ENCODE results near the gene PDLIM5. TPM values are rescaled to one million over a fixed set of nuclear protein-coding genes. Genes with fewer than 3 reads are reported as not detected.

Gene PDLIM5
- total RNA-seq, 4 donors from 2014 or later = 62.9 to 133 (median 110) TPM

DNA sequence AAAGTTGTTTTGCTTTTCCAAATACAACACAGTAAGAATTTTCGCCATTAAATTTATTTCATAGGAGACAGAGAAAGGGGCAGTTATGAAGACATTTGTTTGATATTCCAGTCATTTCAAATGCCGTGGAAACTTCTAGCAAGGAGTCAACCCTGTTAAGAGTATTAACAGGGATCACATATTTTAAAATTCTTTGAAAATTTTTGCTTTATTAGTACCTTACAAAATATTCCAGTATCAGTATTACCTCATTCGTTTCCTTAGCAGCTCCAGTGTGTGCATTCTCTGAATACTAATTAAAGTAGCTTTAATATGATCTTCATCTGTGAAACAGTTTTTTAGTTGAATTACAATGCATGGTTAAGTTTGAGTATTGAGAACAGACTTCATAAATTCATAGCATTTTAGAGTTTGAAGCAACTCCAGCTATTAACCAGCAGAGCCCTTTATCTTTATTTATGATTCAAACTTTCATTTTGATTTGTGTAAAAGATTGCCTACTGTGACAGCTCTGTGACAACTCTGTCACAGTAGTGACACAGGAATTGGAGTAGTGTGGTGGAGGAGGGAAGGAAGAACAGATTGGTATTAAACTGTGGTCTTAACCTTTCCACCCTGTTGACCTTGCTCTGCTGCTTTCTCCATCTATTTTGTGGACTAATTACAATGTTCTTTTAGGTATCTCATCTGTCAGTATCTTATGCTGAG, 86.3 kb downstream of the PDLIM5 start:
- in situ Hi-C loops (cut with MboI; ENCODE audit: low pct_ligation_motif_present in 1 of 4, low pct_unique_long_range_greater_than_20kb in 1 of 4, low sequenced_read_pairs in 3 of 4) = no loop called here

DNA sequence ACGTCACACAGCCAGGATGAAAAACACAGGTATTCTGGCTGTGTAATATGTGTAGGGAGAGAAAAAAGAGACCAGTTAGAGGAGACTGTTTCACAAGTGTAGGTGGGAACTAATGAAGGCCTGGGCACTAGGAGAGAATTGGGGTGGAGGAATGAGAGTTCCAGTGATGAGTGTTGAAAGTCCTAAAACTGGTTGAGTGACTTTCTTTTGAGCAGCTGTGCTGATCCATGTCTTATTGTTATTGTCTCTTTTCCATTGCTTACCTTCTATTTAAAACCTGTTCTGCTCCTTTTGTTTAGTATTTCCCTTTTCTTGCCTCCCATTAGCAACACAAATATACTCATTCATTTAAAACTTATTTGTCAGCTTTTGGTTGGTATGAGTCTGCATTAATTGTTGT, 88.7 kb downstream of the PDLIM5 start:
- Histone ChIP-seq H3K36me3 (no peaks in the 10 kb centered on the region), H3K4me3 (no peak overlapping the region), H3K27ac (no peak overlapping the region), H3K4me1 (peaks cover under 1 to 29% (median 15%) of the 10 kb centered on the region in 4 donors), H3K27me3 (no peaks in the 10 kb centered on the region), H3K9me3 (no peaks in the 10 kb centered on the region)
- DNase-seq = no peak
- intact Hi-C loops (cut with DNase I; ENCODE audit: low total_unique reads) = no loop called here
- in situ Hi-C loops (cut with MboI; ENCODE audit: low pct_ligation_motif_present in 1 of 4, low pct_unique_long_range_greater_than_20kb in 1 of 4, low sequenced_read_pairs in 3 of 4) = no loop called here
- 80 to 93% methylated on average over 1 of the region's 1 CpG for WGBS, 2 donors (ENCODE audit: low coverage in 1 of 2)
- TF ChIP-seq POLR2A (IDR thresholded peaks at IDR 0.05) (no peak), EP300 (IDR thresholded peaks at IDR 0.05; ENCODE audit: low read depth) (no peak), POLR2AphosphoS5 (IDR thresholded peaks at IDR 0.05) (no peak)
- TF ChIP-seq, protein P1, sequence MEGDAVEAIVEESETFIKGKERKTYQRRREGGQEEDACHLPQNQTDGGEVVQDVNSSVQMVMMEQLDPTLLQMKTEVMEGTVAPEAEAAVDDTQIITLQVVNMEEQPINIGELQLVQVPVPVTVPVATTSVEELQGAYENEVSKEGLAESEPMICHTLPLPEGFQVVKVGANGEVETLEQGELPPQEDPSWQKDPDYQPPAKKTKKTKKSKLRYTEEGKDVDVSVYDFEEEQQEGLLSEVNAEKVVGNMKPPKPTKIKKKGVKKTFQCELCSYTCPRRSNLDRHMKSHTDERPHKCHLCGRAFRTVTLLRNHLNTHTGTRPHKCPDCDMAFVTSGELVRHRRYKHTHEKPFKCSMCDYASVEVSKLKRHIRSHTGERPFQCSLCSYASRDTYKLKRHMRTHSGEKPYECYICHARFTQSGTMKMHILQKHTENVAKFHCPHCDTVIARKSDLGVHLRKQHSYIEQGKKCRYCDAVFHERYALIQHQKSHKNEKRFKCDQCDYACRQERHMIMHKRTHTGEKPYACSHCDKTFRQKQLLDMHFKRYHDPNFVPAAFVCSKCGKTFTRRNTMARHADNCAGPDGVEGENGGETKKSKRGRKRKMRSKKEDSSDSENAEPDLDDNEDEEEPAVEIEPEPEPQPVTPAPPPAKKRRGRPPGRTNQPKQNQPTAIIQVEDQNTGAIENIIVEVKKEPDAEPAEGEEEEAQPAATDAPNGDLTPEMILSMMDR (IDR thresholded peaks at IDR 0.05) = no peak

More for the DNA sequence above, 86.3 kb downstream of the PDLIM5 start:
- H3K27me3 ChIP-seq = no peaks in the 10 kb centered on the region
- no peak for DNase-seq
- H3K4me1 ChIP-seq = peaks cover 19 to 49% (median 31%) of the 10 kb centered on the region in 4 donors
- 89 to 90% methylated on average over 3 of the region's 3 CpGs for WGBS, 2 donors (ENCODE audit: low coverage in 1 of 2)
- intact Hi-C loops (cut with DNase I; ENCODE audit: low total_unique reads) = no loop called here
- H3K36me3 ChIP-seq = no peaks in the 10 kb centered on the region
- H3K4me3 ChIP-seq = no peak overlapping the region
- no peaks in the 10 kb centered on the region for H3K9me3 ChIP-seq
- no peak overlapping the region for H3K27ac ChIP-seq
- TF ChIP-seq POLR2A (IDR thresholded peaks at IDR 0.05) (no peak), POLR2AphosphoS5 (IDR thresholded peaks at IDR 0.05) (no peak), EP300 (IDR thresholded peaks at IDR 0.05; ENCODE audit: low read depth) (no peak)
- TF ChIP-seq, protein P1 (IDR thresholded peaks at IDR 0.05) = no peak

DNA sequence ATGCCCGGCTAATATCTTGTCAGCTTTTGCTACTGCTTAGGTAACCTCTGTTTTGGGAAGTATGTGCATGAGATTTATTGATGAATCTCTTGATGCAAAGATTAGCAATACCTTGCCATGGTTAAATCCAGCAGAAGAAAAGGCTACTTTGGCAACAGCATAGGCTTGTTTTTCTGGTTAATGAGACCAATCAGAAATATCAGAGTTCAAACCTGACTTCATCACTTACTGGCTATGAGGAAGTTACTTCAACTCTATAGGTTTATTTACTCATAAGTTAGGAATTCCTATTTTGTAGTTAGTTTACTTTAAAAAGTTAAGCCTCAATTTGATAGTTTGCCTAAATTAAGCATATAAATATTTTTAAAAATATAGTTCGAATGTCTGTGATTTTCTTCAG, 93.1 kb downstream of the PDLIM5 start:
- in situ Hi-C loops (cut with MboI; ENCODE audit: low pct_ligation_motif_present in 1 of 4, low pct_unique_long_range_greater_than_20kb in 1 of 4, low sequenced_read_pairs in 3 of 4) (no loop called here), intact Hi-C loops (cut with DNase I; ENCODE audit: low total_unique reads) (no loop called here)
- H3K4me3 ChIP-seq = no peak overlapping the region
- H3K27me3 ChIP-seq = no peaks in the 10 kb centered on the region
- H3K36me3 ChIP-seq = no peaks in the 10 kb centered on the region
- H3K27ac ChIP-seq = no peak overlapping the region
- no peaks in the 10 kb centered on the region for H3K9me3 ChIP-seq
- peaks cover 0 to 21% (median 6%) of the 10 kb centered on the region in 4 donors for H3K4me1 ChIP-seq
- 73 to 82% methylated on average over 1 to 2 of the region's 2 CpGs for WGBS, 2 donors (ENCODE audit: low coverage in 1 of 2)
- no peak for DNase-seq
- TF ChIP-seq POLR2A (IDR thresholded peaks at IDR 0.05) (no peak), POLR2AphosphoS5 (IDR thresholded peaks at IDR 0.05) (no peak), EP300 (IDR thresholded peaks at IDR 0.05; ENCODE audit: low read depth) (no peak)
- TF ChIP-seq, protein P1 (IDR thresholded peaks at IDR 0.05) = no peak

DNA sequence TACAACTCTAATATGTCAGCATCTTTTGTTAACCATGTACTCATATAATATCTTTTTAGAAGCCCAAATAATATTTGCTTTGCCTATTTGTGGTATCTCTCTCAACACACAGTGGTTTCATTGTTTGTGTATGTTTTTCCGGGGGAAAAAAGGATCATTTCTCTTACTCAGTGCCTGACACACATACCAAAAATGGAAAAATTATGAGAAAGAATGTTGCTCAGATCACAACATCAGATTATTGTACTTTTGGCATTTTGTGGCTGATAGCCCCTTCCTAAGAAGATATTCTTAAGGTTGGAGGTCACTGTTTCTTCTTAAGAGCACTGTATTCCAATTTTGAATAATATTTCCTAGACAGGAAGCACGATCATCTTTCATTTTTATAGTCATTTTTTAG, 93.6 kb downstream of the PDLIM5 start:
- H3K27ac ChIP-seq = peak overlapping the region in 1 of 4 donors; percentile 1
- H3K27me3 ChIP-seq = no peaks in the 10 kb centered on the region
- in situ Hi-C loops (cut with MboI; ENCODE audit: low pct_ligation_motif_present in 1 of 4, low pct_unique_long_range_greater_than_20kb in 1 of 4, low sequenced_read_pairs in 3 of 4) = no loop called here
- 66 to 82% methylated on average over 2 of the region's 2 CpGs for WGBS, 2 donors (ENCODE audit: low coverage in 1 of 2)
- no peaks in the 10 kb centered on the region for H3K9me3 ChIP-seq
- no peak overlapping the region for H3K4me3 ChIP-seq
- TF ChIP-seq, protein P1 (IDR thresholded peaks at IDR 0.05) = no peak
- TF ChIP-seq POLR2A (IDR thresholded peaks at IDR 0.05) = no peak
- no peak for TF ChIP-seq EP300 (IDR thresholded peaks at IDR 0.05; ENCODE audit: low read depth)
- TF ChIP-seq POLR2AphosphoS5 (IDR thresholded peaks at IDR 0.05) = no peak
- intact Hi-C loops (cut with DNase I; ENCODE audit: low total_unique reads) = no loop called here
- H3K4me1 ChIP-seq = peaks cover 0 to 21% (median 6%) of the 10 kb centered on the region in 4 donors
- DNase-seq = no peak
- no peaks in the 10 kb centered on the region for H3K36me3 ChIP-seq

Measured in transverse colon (tissue), 4 donors.